ENCODE measurements around the gene BTBD6. TPM values are rescaled to one million over a fixed set of nuclear protein-coding genes. Genes with fewer than 3 reads are reported as not detected.

The BTBD6 gene
- total and polyA plus RNA-seq, 12 donors = 28.1 to 58.2 (median 32.7) TPM

GRCh38 chr14:105204931-105205672 lies 43.2 kb upstream of the BTBD6 start:
- H3K27me3 ChIP-seq = peaks cover 0 to 23% (median 0%) of the 10 kb centered on the region in 7 donors
- no peak overlapping the region for H3K4me3 ChIP-seq
- TF ChIP-seq, protein P1, sequence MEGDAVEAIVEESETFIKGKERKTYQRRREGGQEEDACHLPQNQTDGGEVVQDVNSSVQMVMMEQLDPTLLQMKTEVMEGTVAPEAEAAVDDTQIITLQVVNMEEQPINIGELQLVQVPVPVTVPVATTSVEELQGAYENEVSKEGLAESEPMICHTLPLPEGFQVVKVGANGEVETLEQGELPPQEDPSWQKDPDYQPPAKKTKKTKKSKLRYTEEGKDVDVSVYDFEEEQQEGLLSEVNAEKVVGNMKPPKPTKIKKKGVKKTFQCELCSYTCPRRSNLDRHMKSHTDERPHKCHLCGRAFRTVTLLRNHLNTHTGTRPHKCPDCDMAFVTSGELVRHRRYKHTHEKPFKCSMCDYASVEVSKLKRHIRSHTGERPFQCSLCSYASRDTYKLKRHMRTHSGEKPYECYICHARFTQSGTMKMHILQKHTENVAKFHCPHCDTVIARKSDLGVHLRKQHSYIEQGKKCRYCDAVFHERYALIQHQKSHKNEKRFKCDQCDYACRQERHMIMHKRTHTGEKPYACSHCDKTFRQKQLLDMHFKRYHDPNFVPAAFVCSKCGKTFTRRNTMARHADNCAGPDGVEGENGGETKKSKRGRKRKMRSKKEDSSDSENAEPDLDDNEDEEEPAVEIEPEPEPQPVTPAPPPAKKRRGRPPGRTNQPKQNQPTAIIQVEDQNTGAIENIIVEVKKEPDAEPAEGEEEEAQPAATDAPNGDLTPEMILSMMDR (IDR thresholded peaks at IDR 0.05) = no peak
- WGBS, 2 donors = 45 to 52% methylated on average over 21 of the region's 21 CpGs
- ATAC-seq (peak in 3 of 8 donors; percentile 0 to 3 (median 2)), DNase-seq (no peak)
- H3K36me3 ChIP-seq = peaks cover 0 to 14% (median 4%) of the 10 kb centered on the region in 9 donors
- H3K4me1 ChIP-seq = peaks cover 26 to 72% (median 62%) of the 10 kb centered on the region in 9 donors
- peak overlapping the region in 9 of 10 donors; percentile 3 to 80 (median 60) for H3K27ac ChIP-seq
- no peaks in the 10 kb centered on the region for H3K9me3 ChIP-seq
- intact Hi-C loops (cut with DNase I) = loop anchor here in 7 of 10 donors (2.0 to 10.0 kb wide), 9 partner anchors 38 to 147 kb away; partner anchors contain the start of gene JAG2 (in 1 of the 7)

DNA sequence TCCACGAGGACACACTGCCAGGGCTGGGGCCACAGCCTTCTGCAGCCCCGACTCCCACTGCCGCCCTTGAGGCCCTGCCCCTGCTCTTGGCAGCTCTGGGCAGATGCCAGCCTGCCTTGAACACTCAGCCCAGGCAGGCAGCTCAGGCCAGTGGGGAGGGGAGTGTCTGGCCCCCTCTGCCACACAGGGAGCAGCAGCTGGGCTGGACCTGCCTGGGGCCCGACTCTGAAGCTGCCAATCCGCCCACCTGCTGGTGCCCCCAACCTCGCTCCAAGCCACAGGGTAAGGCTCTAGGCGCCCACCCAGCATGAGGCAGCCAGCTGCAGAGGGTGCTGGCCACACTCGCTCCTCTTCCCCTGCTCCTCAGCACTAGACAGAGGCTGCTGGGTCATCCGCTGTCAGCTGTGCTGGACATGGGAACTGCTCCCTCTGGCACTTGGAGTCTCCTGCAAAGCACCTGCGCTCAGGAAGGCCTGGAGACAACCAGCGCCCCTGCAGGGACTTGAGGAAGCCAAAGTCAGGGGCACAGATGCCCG lies 42.6 kb upstream of the BTBD6 start:
- peak overlapping the region in 8 of 10 donors; percentile 3 to 80 (median 64) for H3K27ac ChIP-seq
- peak in 7 of 8 donors; percentile 6 to 58 (median 32) for ATAC-seq
- TF ChIP-seq, protein P1 (IDR thresholded peaks at IDR 0.05) = no peak
- H3K4me1 ChIP-seq = peaks cover 26 to 67% (median 57%) of the 10 kb centered on the region in 9 donors
- H3K9me3 ChIP-seq = no peaks in the 10 kb centered on the region
- peaks cover 0 to 20% (median 7%) of the 10 kb centered on the region in 9 donors for H3K36me3 ChIP-seq
- H3K27me3 ChIP-seq = peaks cover 0 to 17% (median 0%) of the 10 kb centered on the region in 7 donors
- DNase-seq = peak in 1 of 2 donors; percentile 59
- WGBS, 2 donors = 38 to 43% methylated on average over 12 of the region's 12 CpGs
- intact Hi-C loops (cut with DNase I) = loop anchor here in 3 of 10 donors (2.0 to 10.0 kb wide), 2 partner anchors 79 to 145 kb away; no protein-coding TSS in a partner anchor
- H3K4me3 ChIP-seq = no peak overlapping the region

DNA sequence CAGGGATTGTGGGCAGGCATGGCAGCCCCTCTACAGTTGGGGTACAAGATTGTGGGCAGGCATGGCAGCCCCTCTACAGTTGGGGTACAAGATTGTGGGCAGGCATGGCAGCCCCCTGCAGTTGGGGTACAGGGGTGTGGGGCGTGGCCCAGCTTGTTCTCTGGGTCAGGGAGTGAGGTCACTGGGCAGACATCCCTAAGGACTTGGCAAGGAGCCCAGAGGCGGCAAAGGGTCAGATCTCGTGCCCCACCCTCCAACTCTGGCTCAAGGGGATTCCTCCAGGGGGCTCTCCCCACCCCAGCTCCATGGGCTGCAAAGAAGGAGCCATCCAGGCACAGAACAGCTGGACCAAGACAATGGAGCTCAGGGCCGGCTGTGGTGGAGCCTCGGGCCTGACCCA lies 41.5 kb upstream of the BTBD6 start:
- no peak for ATAC-seq
- H3K4me1 ChIP-seq = peaks cover 26 to 57% (median 46%) of the 10 kb centered on the region in 9 donors
- whole genome bisulfite sequencing, 2 donors = 25 to 28% methylated on average over 5 of the region's 5 CpGs
- peaks cover 0 to 7% (median 0%) of the 10 kb centered on the region in 7 donors for H3K27me3 ChIP-seq
- peaks cover 0 to 32% (median 7%) of the 10 kb centered on the region in 9 donors for H3K36me3 ChIP-seq
- DNase-seq = no peak
- H3K27ac ChIP-seq = peak overlapping the region in 7 of 10 donors; percentile 5 to 65 (median 41)
- TF ChIP-seq, protein P1 (IDR thresholded peaks at IDR 0.05) = no peak
- H3K9me3 ChIP-seq = no peaks in the 10 kb centered on the region
- no peak overlapping the region for H3K4me3 ChIP-seq
- intact Hi-C loops (cut with DNase I) = loop anchor here in 2 of 10 donors (10.0 kb wide), 1 partner anchor 78 kb away; no protein-coding TSS in a partner anchor

GRCh38 chr14:105207460-105207901 lies 40.9 kb upstream of the BTBD6 start:
- DNase-seq = peak; percentile 55 to 65
- peaks cover 0 to 3% (median 0%) of the 10 kb centered on the region in 7 donors for H3K27me3 ChIP-seq
- intact Hi-C loops (cut with DNase I) = loop anchor here in 2 of 10 donors (10.0 kb wide), 1 partner anchor 77 kb away; no protein-coding TSS in a partner anchor
- 48 to 52% methylated on average over 13 of the region's 13 CpGs for WGBS, 2 donors
- peaks cover 26 to 51% (median 41%) of the 10 kb centered on the region in 9 donors for H3K4me1 ChIP-seq
- no peaks in the 10 kb centered on the region for H3K9me3 ChIP-seq
- ATAC-seq = peak; percentile 12 to 60 (median 42)
- TF ChIP-seq, protein P1 (IDR thresholded peaks at IDR 0.05) = peak in 4 of 9 donors; percentile 31 to 45 (median 42)
- H3K27ac ChIP-seq = peak overlapping the region in 8 of 10 donors; percentile 5 to 65 (median 44)
- H3K4me3 ChIP-seq = no peak overlapping the region
- peaks cover 0 to 36% (median 7%) of the 10 kb centered on the region in 9 donors for H3K36me3 ChIP-seq
